HepG2 (cell line): ENCODE measurements around the gene ALPI. TPM values are rescaled to one million over a fixed set of nuclear protein-coding genes. Genes with fewer than 3 reads are reported as not detected.

Source experiments
- ATAC-seq: fragments of 200-7000 bp; cut with Tn5 transposase; 3 replicates; pipeline ENCODE4 v1.9.1; 2020; ENCODE audit warnings: mild to moderate bottlenecking, moderate library complexity
- BruUV-seq: library from RNA; stranded (reverse); fragments of 400-500 nt; replicated peaks from 2 replicates; lab custom pipeline; 2021; lab: Mats Ljungman, UMichigan
- CTCF ChIA-PET: fragments of 300-600 bp; formaldehyde crosslinking; extraction: SDS; loops from one replicate; lab custom pipeline; 2021; ENCODE audit warnings: low total read pairs, inconsistent platforms, low intra/inter-chr PET ratio; lab: Yijun Ruan, JAX
- POLR2A ChIA-PET: fragments of 350-600 bp; sonication (Branson Sonifier 250); formaldehyde crosslinking; loops from one replicate; lab custom pipeline; 2020; ENCODE audit warnings: antibody characterized with exemption, inconsistent platforms; lab: Yijun Ruan, JAX
- DNase-seq: peaks from one replicate; pipeline ENCODE4 v3.0.0-alpha.2; 2015; ENCODE audit warnings: low spot score
- FAIRE-seq: peaks from 3 replicates; lab custom pipeline; 2011; peaks lifted over from hg19 to GRCh38; lab: Jason Lieb, UNC
- H2AFZ ChIP-seq: one replicate; pipeline ENCODE4 v1.6.1; 2011; ENCODE audit warnings: low read length, inconsistent platforms
- H3K27ac ChIP-seq: fragments of 300-600 bp; 3 replicates; pipeline ENCODE4 v1.8.0; 2011; ENCODE audit warnings: mixed run types, mild to moderate bottlenecking, mixed read lengths, low read length, inconsistent platforms; ENCODE audit not compliant: insufficient read depth; ENCODE audit errors: extremely low read length
- H3K27me3 ChIP-seq, 2 experiments: fragments of 200-600 bp in 1 of 2; 2 replicates in 1 of 2; 3 replicates in 1 of 2; pipeline versions ENCODE4 v1.6.0 to v1.8.0; 2011; ENCODE audit warnings: low read length in 2 of 2, mild to moderate bottlenecking in 2 of 2, moderate library complexity in 2 of 2, inconsistent platforms in 1 of 2; ENCODE audit not compliant: insufficient read depth in 2 of 2, control insufficient read depth in 1 of 2
- H3K36me3 ChIP-seq, 2 experiments: fragments of 200-600 bp in 1 of 2; replicated peaks in 1 of 2; 2 replicates in 1 of 2; 3 replicates in 1 of 2; pipeline versions ENCODE4 v1.5.1 to v1.8.0; 2011; ENCODE audit warnings: low read length in 2 of 2, inconsistent platforms in 1 of 2; ENCODE audit not compliant: insufficient read depth in 2 of 2, control insufficient read depth in 1 of 2
- H3K4me1 ChIP-seq: 2 replicates; pipeline ENCODE4 v1.5.1; 2012; ENCODE audit warnings: low read length, inconsistent platforms; ENCODE audit not compliant: insufficient read depth
- H3K4me2 ChIP-seq: 2 replicates; pipeline ENCODE4 v1.6.0; 2011; ENCODE audit warnings: low read depth, low read length, inconsistent platforms
- H3K4me3 ChIP-seq, 3 experiments: fragments of 200-600 bp in 1 of 3; sonication (generic), shearing (Covaris generic) in 1 of 3; replicated peaks in 1 of 3; 2 replicates each; pipeline ENCODE4 v1.5.1; 2011 to 2016; ENCODE audit warnings: low read length in 3 of 3, inconsistent platforms in 2 of 3, low read depth in 2 of 3, mild to moderate bottlenecking in 2 of 3, control low read depth in 1 of 3, mixed read lengths in 1 of 3; ENCODE audit not compliant: insufficient read depth in 1 of 3
- H3K79me2 ChIP-seq: one replicate; pipeline ENCODE4 v1.6.1; 2011; ENCODE audit warnings: low read length, inconsistent platforms; ENCODE audit not compliant: insufficient read depth
- H3K9ac ChIP-seq: 2 replicates; pipeline ENCODE4 v1.6.0; 2011; ENCODE audit warnings: mild to moderate bottlenecking, low read depth, low read length, inconsistent platforms; ENCODE audit not compliant: insufficient read depth
- H3K9me3 ChIP-seq: 2 replicates; pipeline ENCODE4 v1.5.1; 2012; ENCODE audit warnings: mild to moderate bottlenecking, low read length
- H4K20me1 ChIP-seq: 2 replicates; pipeline ENCODE4 v1.6.0; 2011; ENCODE audit warnings: inconsistent platforms, mild to moderate bottlenecking, low read length, moderate library complexity; ENCODE audit not compliant: insufficient read depth
- EED ChIP-seq: sonication (generic); formaldehyde crosslinking; IDR thresholded peaks from 2 replicates; pipeline ENCODE4 v1.5.0; 2020; ENCODE audit warnings: mild to moderate bottlenecking, missing genetic modification reagents
- GMEB1 ChIP-seq: sonication (generic); formaldehyde crosslinking; IDR thresholded peaks from 2 replicates; pipeline ENCODE4 v1.5.1; 2020; ENCODE audit warnings: missing genetic modification reagents, mild to moderate bottlenecking, borderline replicate concordance
- HNRNPLL ChIP-seq: fragments of 200-400 bp; formaldehyde crosslinking; IDR thresholded peaks from 2 replicates; pipeline ENCODE4 v1.6.1; 2017; ENCODE audit warnings: mild to moderate bottlenecking, low read depth, low read length; ENCODE audit not compliant: poor library complexity, severe bottlenecking
- HOXD1 ChIP-seq: sonication (generic); formaldehyde crosslinking; IDR thresholded peaks from 2 replicates; pipeline ENCODE4 v1.5.0; 2020; ENCODE audit warnings: missing genetic modification reagents
- ISX ChIP-seq: sonication (generic); formaldehyde crosslinking; conservative IDR thresholded peaks from 2 replicates; pipeline ENCODE4 v1.5.0; 2020; ENCODE audit warnings: missing genetic modification reagents
- MNT ChIP-seq: fragments of 450-650 bp; IDR thresholded peaks from 2 replicates; pipeline ENCODE4 v1.6.1; 2016
- RXRB ChIP-seq: IDR thresholded peaks from 2 replicates; pipeline ENCODE4 v1.6.1; 2016; ENCODE audit warnings: borderline replicate concordance, missing genetic modification reagents, missing compliant biosample characterization
- TBX2 ChIP-seq: sonication (generic); formaldehyde crosslinking; IDR thresholded peaks from 2 replicates; pipeline ENCODE4 v1.5.0; 2020; ENCODE audit warnings: missing genetic modification reagents, mild to moderate bottlenecking, borderline replicate concordance
- TRAFD1 ChIP-seq: sonication (generic); formaldehyde crosslinking; IDR thresholded peaks from 2 replicates; pipeline ENCODE4 v1.5.1; 2020; ENCODE audit warnings: missing genetic modification reagents, mild to moderate bottlenecking, borderline replicate concordance
- ZMYM4 ChIP-seq: sonication (generic); formaldehyde crosslinking; IDR thresholded peaks from 2 replicates; pipeline ENCODE4 v1.8.1; 2023; ENCODE audit warnings: mild to moderate bottlenecking, missing genetic modification reagents
- ZNF225 ChIP-seq: sonication (generic); formaldehyde crosslinking; IDR thresholded peaks from 2 replicates; pipeline ENCODE4 v1.4.0; 2020; ENCODE audit warnings: mild to moderate bottlenecking, missing genetic modification reagents
- ZNF451 ChIP-seq: sonication (generic); formaldehyde crosslinking; IDR thresholded peaks from 2 replicates; pipeline ENCODE4 v1.5.0; 2020; ENCODE audit warnings: mild to moderate bottlenecking, missing genetic modification reagents
- ZNF564 ChIP-seq: sonication (generic); formaldehyde crosslinking; IDR thresholded peaks from 2 replicates; pipeline ENCODE4 v1.8.1; 2023; ENCODE audit warnings: mild to moderate bottlenecking, missing genetic modification reagents
- WGBS: methylation state at CpG from one replicate; pipeline ENCODE4 v1.1.6; 2017; ENCODE audit warnings: low lambda C conversion rate; 5-methylcytosine and 5-hydroxymethylcytosine counted together
- in situ Hi-C: cut with HindIII; loops from 2 replicates; pipeline ENCODE4 v1.10.0; 2017; ENCODE audit warnings: low pct_unique_long_range_greater_than_20kb; ENCODE audit not compliant: extremely low pct_ligation_motif_present
- intact Hi-C: fragments of 100-400 bp; cut with micrococcal nuclease; formaldehyde crosslinking; loops from one replicate; pipeline ENCODE4 v1.10.0; 2022; ENCODE audit not compliant: unreplicated experiment
- polyA plus RNA-seq, 8 experiments: library from polyadenylated mRNA; depleted of rRNA in 3 of 8; stranded (reverse) in 7 of 8; unstranded in 1 of 8; fragments of >200 nt; fragmentation: Illumina TruSeq in 4 of 8; extraction: Trizol in 4 of 8; gene quantifications; 2 replicates each; pipeline versions ENCODE4 v1.2.1 to v1.2.3, GENCODE V29; 2011 to 2016; ENCODE audit warnings: low read depth in 4 of 8, missing spikeins in 1 of 8, mixed read lengths in 1 of 8; ENCODE audit not compliant: insufficient read depth in 1 of 8
- total RNA-seq, 5 experiments: library from RNA; depleted of rRNA; stranded (reverse); fragments of >200 nt; fragmentation: Illumina TruSeq; extraction: Trizol; gene quantifications; 2 replicates each; pipeline ENCODE4 v1.2.3, GENCODE V29; 2016; ENCODE audit warnings: low read depth in 1 of 5
- TF ChIP-seq, protein P1 (sequence below): sonication (generic); formaldehyde crosslinking; IDR thresholded peaks from 2 replicates; pipeline ENCODE4 v1.8.0; 2022; ENCODE audit warnings: mild to moderate bottlenecking, missing genetic modification reagents, moderate library complexity
- TF ChIP-seq, protein P2 (sequence below): sonication (generic); formaldehyde crosslinking; IDR thresholded peaks from 2 replicates; pipeline ENCODE4 v1.4.0; 2020; ENCODE audit warnings: missing genetic modification reagents

ALPI gene
- total and polyA plus RNA-seq, 2 of the 13 experiments (the other 11 are each of a cell fraction or from before 2014, with no cell fraction given), result not detected

DNA sequence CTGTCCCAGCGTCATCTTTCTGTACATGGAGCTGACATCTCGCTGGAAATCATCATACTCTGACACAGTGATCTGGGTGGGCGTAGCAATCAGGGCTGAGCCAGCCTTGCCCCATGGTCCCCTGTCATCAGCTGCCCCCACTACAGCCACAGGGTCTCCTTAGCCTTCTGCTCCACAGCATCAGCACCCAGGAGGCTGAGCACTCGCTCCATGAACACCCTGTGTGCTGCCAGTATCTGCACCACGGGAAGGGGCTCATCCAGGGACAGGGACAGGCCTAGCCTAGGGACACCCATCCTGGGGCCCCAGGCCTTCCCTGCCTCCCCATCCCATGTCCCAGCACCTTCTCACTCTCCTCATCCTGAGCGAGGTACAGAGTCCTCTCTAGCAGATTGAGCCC is 37.9 kb upstream of the ALPI start:
- CTCF ChIA-PET, result no interaction called here
- Histone ChIP-seq H3K4me2 (no peak overlapping the region), H4K20me1 (no peaks in the 10 kb centered on the region), H3K9me3 (peaks cover 16% of the 10 kb centered on the region), H3K27me3 (peaks cover 17 to 77% of the 10 kb centered on the region in 2 experiments), H2AFZ (no peak overlapping the region), H3K79me2 (no peaks in the 10 kb centered on the region), H3K4me1 (no peaks in the 10 kb centered on the region), H3K36me3 (no peaks in the 10 kb centered on the region), H3K4me3 (no peak overlapping the region), H3K9ac (no peak overlapping the region), H3K27ac (no peak overlapping the region)
- DNase-seq (no peak), ATAC-seq (no peak), FAIRE-seq (no peak)
- intact Hi-C loops, result no loop called here
- in situ Hi-C loops, result no loop called here
- 43% methylated on average over 1 of the region's 6 CpGs for WGBS
- no TSS peak for BruUV-seq
- POLR2A ChIA-PET, result no interaction called here
- TF ChIP-seq MNT (no peak), ZNF225 (CRISPR knock-in tag) (no peak), ISX (CRISPR knock-in tag) (no peak), TBX2 (no peak), TRAFD1 (CRISPR knock-in tag) (no peak), EED (CRISPR knock-in tag) (no peak), ZNF451 (CRISPR knock-in tag) (no peak), ZMYM4 (no peak), GMEB1 (no peak), RXRB (CRISPR knock-in tag) (no peak), ZNF564 (CRISPR knock-in tag) (no peak), HNRNPLL (no peak), HOXD1 (CRISPR knock-in tag) (no peak)
- TF ChIP-seq, protein P1, sequence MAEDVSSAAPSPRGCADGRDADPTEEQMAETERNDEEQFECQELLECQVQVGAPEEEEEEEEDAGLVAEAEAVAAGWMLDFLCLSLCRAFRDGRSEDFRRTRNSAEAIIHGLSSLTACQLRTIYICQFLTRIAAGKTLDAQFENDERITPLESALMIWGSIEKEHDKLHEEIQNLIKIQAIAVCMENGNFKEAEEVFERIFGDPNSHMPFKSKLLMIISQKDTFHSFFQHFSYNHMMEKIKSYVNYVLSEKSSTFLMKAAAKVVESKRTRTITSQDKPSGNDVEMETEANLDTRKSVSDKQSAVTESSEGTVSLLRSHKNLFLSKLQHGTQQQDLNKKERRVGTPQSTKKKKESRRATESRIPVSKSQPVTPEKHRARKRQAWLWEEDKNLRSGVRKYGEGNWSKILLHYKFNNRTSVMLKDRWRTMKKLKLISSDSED (CRISPR knock-in tag), result no peak
- TF ChIP-seq, protein P2, sequence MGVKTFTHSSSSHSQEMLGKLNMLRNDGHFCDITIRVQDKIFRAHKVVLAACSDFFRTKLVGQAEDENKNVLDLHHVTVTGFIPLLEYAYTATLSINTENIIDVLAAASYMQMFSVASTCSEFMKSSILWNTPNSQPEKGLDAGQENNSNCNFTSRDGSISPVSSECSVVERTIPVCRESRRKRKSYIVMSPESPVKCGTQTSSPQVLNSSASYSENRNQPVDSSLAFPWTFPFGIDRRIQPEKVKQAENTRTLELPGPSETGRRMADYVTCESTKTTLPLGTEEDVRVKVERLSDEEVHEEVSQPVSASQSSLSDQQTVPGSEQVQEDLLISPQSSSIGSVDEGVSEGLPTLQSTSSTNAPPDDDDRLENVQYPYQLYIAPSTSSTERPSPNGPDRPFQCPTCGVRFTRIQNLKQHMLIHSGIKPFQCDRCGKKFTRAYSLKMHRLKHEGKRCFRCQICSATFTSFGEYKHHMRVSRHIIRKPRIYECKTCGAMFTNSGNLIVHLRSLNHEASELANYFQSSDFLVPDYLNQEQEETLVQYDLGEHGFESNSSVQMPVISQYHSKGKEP, result no peak
